ENCODE results near the gene CARD14.
"Not testable (repeated sequence)": the region's sequence is repeated elsewhere in the genome, so short reads cannot be mapped to it uniquely, and the experiment has no call there.

CARD14 gene

GRCh38 chr17:80147035-80147822 lies 22.6 kb upstream of the CARD14 start, which contains the start of gene EIF4A3:
Gene EIF4A3, minus strand, starts transcription at chr17:80147128. Its CDS starts 167 bp downstream, at chr17:80146961.
- DNase-seq (ENCODE audit: low read depth, low spot score), result peak; percentile 100

GRCh38 chr17:80151333-80151732 lies 18.5 kb upstream of the CARD14 start:
- peak; percentile 87 for DNase-seq (ENCODE audit: low read depth, low spot score)

- peak; percentile 42 for DNase-seq (ENCODE audit: low read depth, low spot score)
These were observed 17.6 kb upstream of the CARD14 start for GRCh38 chr17:80152081-80152702.

- DNase-seq (ENCODE audit: low read depth, low spot score), result no peak
These were observed 16.8 kb upstream of the CARD14 start for GRCh38 chr17:80153004-80153403.

- no peak for DNase-seq (ENCODE audit: low read depth, low spot score)
These were observed 15.7 kb upstream of the CARD14 start for GRCh38 chr17:80154166-80154565.

- not testable (repeated sequence) for DNase-seq (ENCODE audit: low read depth, low spot score)
These were observed 14.2 kb upstream of the CARD14 start for GRCh38 chr17:80155600-80155999.

GRCh38 chr17:80158846-80159245 lies 11.0 kb upstream of the CARD14 start:
- DNase-seq (ENCODE audit: low read depth, low spot score), result no peak

GRCh38 chr17:80160536-80160935 lies 9.3 kb upstream of the CARD14 start:
- no peak for DNase-seq (ENCODE audit: low read depth, low spot score)

GRCh38 chr17:80163336-80163735 lies 6.5 kb upstream of the CARD14 start:
- no peak for DNase-seq (ENCODE audit: low read depth, low spot score)

GRCh38 chr17:80164185-80164584 lies 5.6 kb upstream of the CARD14 start:
- no peak for DNase-seq (ENCODE audit: low read depth, low spot score)

GRCh38 chr17:80166446-80166845 lies 3.4 kb upstream of the CARD14 start:
- no peak for DNase-seq (ENCODE audit: low read depth, low spot score)

GRCh38 chr17:80168371-80168770 lies 1.5 kb upstream of the CARD14 start:
- DNase-seq (ENCODE audit: low read depth, low spot score), result peak; percentile 54

- DNase-seq (ENCODE audit: low read depth, low spot score), result no peak
These were observed 723 bp upstream of the CARD14 start for GRCh38 chr17:80169107-80169506.

- DNase-seq (ENCODE audit: low read depth, low spot score), result no peak
These were observed 1.9 kb downstream of the CARD14 start for GRCh38 chr17:80171681-80172080.

- no peak for DNase-seq (ENCODE audit: low read depth, low spot score)
These were observed 3.3 kb downstream of the CARD14 start for GRCh38 chr17:80173126-80173525.

- DNase-seq (ENCODE audit: low read depth, low spot score), result no peak
These were observed 4.1 kb downstream of the CARD14 start for GRCh38 chr17:80173916-80174315.

GRCh38 chr17:80176757-80177156 lies 6.9 kb downstream of the CARD14 start:
- DNase-seq (ENCODE audit: low read depth, low spot score), result no peak

- no peak for DNase-seq (ENCODE audit: low read depth, low spot score)
These were observed 8.3 kb downstream of the CARD14 start for GRCh38 chr17:80177986-80178595.

GRCh38 chr17:80180192-80180591 lies 10.4 kb downstream of the CARD14 start:
- DNase-seq (ENCODE audit: low read depth, low spot score), result no peak

- DNase-seq (ENCODE audit: low read depth, low spot score), result no peak
These were observed 11.6 kb downstream of the CARD14 start for GRCh38 chr17:80181431-80181830.

GRCh38 chr17:80182118-80182844 lies 12.5 kb downstream of the CARD14 start:
- DNase-seq (ENCODE audit: low read depth, low spot score), result no peak

- DNase-seq (ENCODE audit: low read depth, low spot score), result no peak
These were observed 13.0 kb downstream of the CARD14 start for GRCh38 chr17:80182845-80183223.

Measured in astrocyte of the hippocampus (primary cell).